HG03439 (cell line): ENCODE data around the gene VTCN1.

ENCODE experiments used
- ATAC-seq: cut with Tn5 transposase; IDR thresholded peaks from one replicate; pipeline ENCODE4 v1.9.1; 2021; ENCODE audit warnings: mild to moderate bottlenecking, moderate library complexity; ENCODE audit not compliant: unreplicated experiment

The VTCN1 gene

GRCh38 chr1:117210386-117210785, 341 bp downstream of the VTCN1 start:
- ATAC-seq, result no peak

GRCh38 chr1:117209094-117209493, 1.6 kb downstream of the VTCN1 start:
- no peak for ATAC-seq

GRCh38 chr1:117208580-117208979, 2.1 kb downstream of the VTCN1 start:
- ATAC-seq, result no peak

- no peak for ATAC-seq
Observed at GRCh38 chr1:117205368-117205767, 5.4 kb downstream of the VTCN1 start.

- ATAC-seq, result no peak
Observed at GRCh38 chr1:117201808-117202207, 8.9 kb downstream of the VTCN1 start.

- no peak for ATAC-seq
Observed at GRCh38 chr1:117198097-117198496, 12.6 kb downstream of the VTCN1 start.

- no peak for ATAC-seq
Observed at GRCh38 chr1:117189726-117190125, 21.0 kb downstream of the VTCN1 start.

GRCh38 chr1:117188816-117189437, 21.8 kb downstream of the VTCN1 start:
- ATAC-seq, result no peak

- ATAC-seq, result no peak
Observed at GRCh38 chr1:117188170-117188815, 22.4 kb downstream of the VTCN1 start.

- no peak for ATAC-seq
Observed at GRCh38 chr1:117183112-117183511, 27.6 kb downstream of the VTCN1 start.

GRCh38 chr1:117182319-117182718, 28.4 kb downstream of the VTCN1 start:
- ATAC-seq, result no peak

GRCh38 chr1:117181630-117182041, 29.1 kb downstream of the VTCN1 start:
- no peak for ATAC-seq

- ATAC-seq, result no peak
Observed at GRCh38 chr1:117180147-117180967, 30.4 kb downstream of the VTCN1 start.

- ATAC-seq, result no peak
Observed at GRCh38 chr1:117179471-117179870, 31.3 kb downstream of the VTCN1 start.

GRCh38 chr1:117178756-117179155, 32.0 kb downstream of the VTCN1 start:
- ATAC-seq, result no peak

GRCh38 chr1:117177376-117177775, 33.4 kb downstream of the VTCN1 start:
- ATAC-seq, result no peak

GRCh38 chr1:117176579-117176978, 34.1 kb downstream of the VTCN1 start:
- ATAC-seq, result no peak

- no peak for ATAC-seq
Observed at GRCh38 chr1:117174851-117175250, 35.9 kb downstream of the VTCN1 start.

GRCh38 chr1:117173691-117174090, 37.0 kb downstream of the VTCN1 start:
- ATAC-seq, result no peak

GRCh38 chr1:117173006-117173405, 37.7 kb downstream of the VTCN1 start:
- ATAC-seq, result no peak

- ATAC-seq, result no peak
Observed at GRCh38 chr1:117171900-117172511, 38.7 kb downstream of the VTCN1 start.
